ENCODE measurements around the gene GRK5.

DNA sequence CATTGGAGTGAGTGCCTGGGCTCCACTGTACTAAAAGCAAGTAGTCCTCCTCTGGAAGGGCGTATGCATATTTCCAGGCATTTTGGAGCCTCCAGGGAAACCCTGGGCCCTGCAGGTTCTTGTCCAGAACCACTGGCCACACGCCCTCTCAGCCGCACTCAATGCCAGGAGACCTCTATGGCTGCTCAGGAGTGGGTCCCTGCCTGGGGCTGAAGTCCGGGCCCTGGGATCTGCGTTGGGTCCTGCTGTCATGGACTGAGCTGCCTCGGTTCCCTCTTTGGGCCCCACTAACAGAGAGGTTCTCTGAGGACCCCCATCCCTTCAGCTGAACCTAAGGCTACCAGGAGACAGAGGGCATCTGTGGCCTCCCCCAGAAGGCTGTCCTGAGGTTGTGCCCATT, 58.3 kb downstream of the GRK5 start:
- TF ChIP-seq, protein P1, sequence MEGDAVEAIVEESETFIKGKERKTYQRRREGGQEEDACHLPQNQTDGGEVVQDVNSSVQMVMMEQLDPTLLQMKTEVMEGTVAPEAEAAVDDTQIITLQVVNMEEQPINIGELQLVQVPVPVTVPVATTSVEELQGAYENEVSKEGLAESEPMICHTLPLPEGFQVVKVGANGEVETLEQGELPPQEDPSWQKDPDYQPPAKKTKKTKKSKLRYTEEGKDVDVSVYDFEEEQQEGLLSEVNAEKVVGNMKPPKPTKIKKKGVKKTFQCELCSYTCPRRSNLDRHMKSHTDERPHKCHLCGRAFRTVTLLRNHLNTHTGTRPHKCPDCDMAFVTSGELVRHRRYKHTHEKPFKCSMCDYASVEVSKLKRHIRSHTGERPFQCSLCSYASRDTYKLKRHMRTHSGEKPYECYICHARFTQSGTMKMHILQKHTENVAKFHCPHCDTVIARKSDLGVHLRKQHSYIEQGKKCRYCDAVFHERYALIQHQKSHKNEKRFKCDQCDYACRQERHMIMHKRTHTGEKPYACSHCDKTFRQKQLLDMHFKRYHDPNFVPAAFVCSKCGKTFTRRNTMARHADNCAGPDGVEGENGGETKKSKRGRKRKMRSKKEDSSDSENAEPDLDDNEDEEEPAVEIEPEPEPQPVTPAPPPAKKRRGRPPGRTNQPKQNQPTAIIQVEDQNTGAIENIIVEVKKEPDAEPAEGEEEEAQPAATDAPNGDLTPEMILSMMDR (IDR thresholded peaks at IDR 0.05): no peak
- no peak for TF ChIP-seq POLR2A (IDR thresholded peaks at IDR 0.05)

Data from lower leg skin (tissue), 3 donors.